Stimulated activated CD8-positive, alpha-beta memory T cell treated with anti-CD3 and anti-CD28 coated beads, Interleukin-12 subunit alpha, Interleukin-12 subunit beta, amount 100 ng/mL, for 24 hours (primary cell): ENCODE results near the gene RAB31.

Experiments used
- DNase-seq: peaks from one replicate; pipeline ENCODE4 v3.0.0-alpha.2; 2020; ENCODE audit errors: extremely low read depth

Gene RAB31

GRCh38 chr18:9817725-9818422 lies 109.8 kb downstream of the RAB31 start:
- no peak for DNase-seq

- DNase-seq, result no peak
These were observed 110.3 kb downstream of the RAB31 start for GRCh38 chr18:9818423-9818734.

GRCh38 chr18:9820127-9820526 lies 112.0 kb downstream of the RAB31 start:
- no peak for DNase-seq

GRCh38 chr18:9820719-9821118 lies 112.6 kb downstream of the RAB31 start:
- no peak for DNase-seq

GRCh38 chr18:9822587-9823185 lies 114.6 kb downstream of the RAB31 start:
- DNase-seq, result no peak

GRCh38 chr18:9823805-9824473 lies 115.8 kb downstream of the RAB31 start:
- no peak for DNase-seq

GRCh38 chr18:9824474-9824832 lies 116.4 kb downstream of the RAB31 start:
- no peak for DNase-seq

- no peak for DNase-seq
These were observed 116.9 kb downstream of the RAB31 start for GRCh38 chr18:9824952-9825371.

- DNase-seq, result no peak
These were observed 117.5 kb downstream of the RAB31 start for GRCh38 chr18:9825571-9826073.

GRCh38 chr18:9826685-9827084 lies 118.6 kb downstream of the RAB31 start:
- no peak for DNase-seq

- DNase-seq, result no peak
These were observed 119.2 kb downstream of the RAB31 start for GRCh38 chr18:9827211-9827792.

GRCh38 chr18:9827793-9828505 lies 119.8 kb downstream of the RAB31 start:
- no peak for DNase-seq

GRCh38 chr18:9828506-9829396 lies 120.7 kb downstream of the RAB31 start:
- DNase-seq, result no peak

- DNase-seq, result no peak
These were observed 121.3 kb downstream of the RAB31 start for GRCh38 chr18:9829397-9829712.

- no peak for DNase-seq
These were observed 123.1 kb downstream of the RAB31 start for GRCh38 chr18:9831036-9831722.

- DNase-seq, result no peak
These were observed 123.7 kb downstream of the RAB31 start for GRCh38 chr18:9831723-9832199.

GRCh38 chr18:9832871-9833270 lies 124.8 kb downstream of the RAB31 start:
- DNase-seq, result no peak

GRCh38 chr18:9834551-9834950 lies 126.5 kb downstream of the RAB31 start:
- no peak for DNase-seq

GRCh38 chr18:9835113-9835755 lies 127.1 kb downstream of the RAB31 start:
- DNase-seq, result no peak

- DNase-seq, result no peak
These were observed 127.7 kb downstream of the RAB31 start for GRCh38 chr18:9835825-9836224.
